ENCODE results near the gene GRIN3B. TPM values are rescaled to one million over a fixed set of nuclear protein-coding genes. Genes with fewer than 3 reads are reported as not detected.

Gene GRIN3B
- total RNA-seq, 2 donors from 2014 or later = 2.0 TPM

- Histone ChIP-seq H3K27ac (ENCODE audit: low read depth, low read length) (no peak within 1 kb of the TSS), H3K9me3 (ENCODE audit: control insufficient read depth, low read length) (no peaks in the 10 kb centered on the region), H3K36me3 (ENCODE audit: control insufficient read depth, insufficient read depth, low read length) (peaks cover 45% of the 10 kb centered on the region), H3K4me1 (ENCODE audit: control insufficient read depth, insufficient read depth, low read length) (no peaks in the 10 kb centered on the region), H3K27me3 (ENCODE audit: control insufficient read depth, insufficient read depth, low read length, poor library complexity, severe bottlenecking) (no peaks in the 10 kb centered on the region), H3K4me3 (ENCODE audit: low read length) (peak within 1 kb of the TSS; percentile 91), H3K9ac (ENCODE audit: extremely low read depth, low read length, poor library complexity, severe bottlenecking) (peak within 1 kb of the TSS; percentile 71)
- 5 to 8% methylated on average over 28 to 56 of the region's 56 CpGs for WGBS, 2 experiments (ENCODE audit: insufficient coverage in 1 of 2, insufficient read length in 1 of 2)
- Mint-ChIP-seq H3K9me3 (no peaks in the 10 kb centered on the region), H3K36me3 (ENCODE audit: low read depth) (peaks cover 40% of the 10 kb centered on the region), H3K4me3 (peak within 1 kb of the TSS; percentile 82), H3K27ac (peak within 1 kb of the TSS; percentile 93), H3K27me3 (ENCODE audit: insufficient read depth) (no peaks in the 10 kb centered on the region), H3K4me1 (peaks cover 7% of the 10 kb centered on the region)
- TF ChIP-seq CTCF (conservative IDR thresholded peaks at IDR 0.05) = no peak
- DNase-seq = peak; percentile 100
These were observed 39.6 kb downstream of the GRIN3B start, which contains the start of gene ABCA7 for GRCh38 chr19:1039646-1040475. ABCA7 (plus strand) TSS chr19:1040107; CDS start chr19:1041362, 1,255 bp downstream.

- no peak for TF ChIP-seq CTCF (conservative IDR thresholded peaks at IDR 0.05)
- H3K36me3 ChIP-seq (ENCODE audit: control insufficient read depth, insufficient read depth, low read length) = peaks cover 43% of the 10 kb centered on the region
- Mint-ChIP-seq H3K36me3 (ENCODE audit: low read depth) (peaks cover 42% of the 10 kb centered on the region), H3K27ac (peak overlapping the region; percentile 93), H3K9me3 (no peaks in the 10 kb centered on the region), H3K27me3 (ENCODE audit: insufficient read depth) (no peaks in the 10 kb centered on the region), H3K4me3 (peak overlapping the region; percentile 82), H3K4me1 (peaks cover 7% of the 10 kb centered on the region)
- no peaks in the 10 kb centered on the region for H3K27me3 ChIP-seq (ENCODE audit: control insufficient read depth, insufficient read depth, low read length, poor library complexity, severe bottlenecking)
- no peaks in the 10 kb centered on the region for H3K4me1 ChIP-seq (ENCODE audit: control insufficient read depth, insufficient read depth, low read length)
- peak overlapping the region; percentile 91 for H3K4me3 ChIP-seq (ENCODE audit: low read length)
- peak; percentile 99 for DNase-seq
- no peak overlapping the region for H3K27ac ChIP-seq (ENCODE audit: low read depth, low read length)
- 5 to 8% methylated on average over 20 to 27 of the region's 27 CpGs for WGBS, 2 experiments (ENCODE audit: insufficient coverage in 1 of 2, insufficient read length in 1 of 2)
- H3K9me3 ChIP-seq (ENCODE audit: control insufficient read depth, low read length) = no peaks in the 10 kb centered on the region
- peak overlapping the region; percentile 71 for H3K9ac ChIP-seq (ENCODE audit: extremely low read depth, low read length, poor library complexity, severe bottlenecking)
These were observed 40.5 kb downstream of the GRIN3B start for GRCh38 chr19:1040476-1041271.

- H3K9ac ChIP-seq (ENCODE audit: extremely low read depth, low read length, poor library complexity, severe bottlenecking) = no peak overlapping the region
- H3K27ac ChIP-seq (ENCODE audit: low read depth, low read length) = no peak overlapping the region
- H3K4me1 ChIP-seq (ENCODE audit: control insufficient read depth, insufficient read depth, low read length) = no peaks in the 10 kb centered on the region
- Mint-ChIP-seq H3K9me3 (no peaks in the 10 kb centered on the region), H3K36me3 (ENCODE audit: low read depth) (peaks cover 35% of the 10 kb centered on the region), H3K4me1 (peaks cover 7% of the 10 kb centered on the region), H3K4me3 (peak overlapping the region; percentile 82), H3K27me3 (ENCODE audit: insufficient read depth) (no peaks in the 10 kb centered on the region), H3K27ac (peak overlapping the region; percentile 92)
- no peaks in the 10 kb centered on the region for H3K9me3 ChIP-seq (ENCODE audit: control insufficient read depth, low read length)
- peaks cover 36% of the 10 kb centered on the region for H3K36me3 ChIP-seq (ENCODE audit: control insufficient read depth, insufficient read depth, low read length)
- peak overlapping the region; percentile 91 for H3K4me3 ChIP-seq (ENCODE audit: low read length)
- WGBS, 2 experiments (ENCODE audit: insufficient coverage in 1 of 2, insufficient read length in 1 of 2) = 57 to 63% methylated on average over 11 to 26 of the region's 26 CpGs
- TF ChIP-seq CTCF (conservative IDR thresholded peaks at IDR 0.05) = no peak
- no peak for DNase-seq
- H3K27me3 ChIP-seq (ENCODE audit: control insufficient read depth, insufficient read depth, low read length, poor library complexity, severe bottlenecking) = no peaks in the 10 kb centered on the region
These were observed 41.1 kb downstream of the GRIN3B start for GRCh38 chr19:1041272-1041834.

Measured in endodermal cell (in vitro differentiated cells).